Smooth muscle cell (in vitro differentiated cells): ENCODE measurements around the gene L1CAM. TPM values are rescaled to one million over a fixed set of nuclear protein-coding genes. Genes with fewer than 3 reads are reported as not detected.

ENCODE experiments used
- DNase-seq: peaks from one replicate; lab custom pipeline; 2025; ENCODE audit not compliant: unreplicated experiment; lab: John Stamatoyannopoulos, UW
- H2AFZ ChIP-seq: fragments of 200-600 bp; sonication (generic); 2 replicates; pipeline ENCODE4 v1.6.0; 2016; ENCODE audit warnings: antibody characterized with exemption, low read depth, mild to moderate bottlenecking
- H3F3A ChIP-seq: fragments of 200-600 bp; sonication (generic); 2 replicates; pipeline ENCODE4 v1.6.0; 2017; ENCODE audit warnings: antibody characterized with exemption, low read depth
- H3K27ac ChIP-seq: fragments of 200-600 bp; sonication (generic); 2 replicates; pipeline ENCODE4 v1.5.1; 2016; ENCODE audit warnings: low read depth, mild to moderate bottlenecking
- H3K27me3 ChIP-seq: fragments of 200-600 bp; sonication (generic); 2 replicates; pipeline ENCODE4 v1.6.1; 2016; ENCODE audit warnings: low read depth, mild to moderate bottlenecking
- H3K36me3 ChIP-seq: fragments of 200-600 bp; sonication (generic); 2 replicates; pipeline ENCODE4 v1.5.1; 2016; ENCODE audit warnings: low read depth
- H3K4me1 ChIP-seq: fragments of 200-600 bp; sonication (generic); 2 replicates; pipeline ENCODE4 v1.5.1; 2016; ENCODE audit warnings: low read depth
- H3K4me2 ChIP-seq: fragments of 200-600 bp; sonication (generic); 2 replicates; pipeline ENCODE4 v1.6.0; 2016; ENCODE audit warnings: mild to moderate bottlenecking
- H3K4me3 ChIP-seq: fragments of 200-600 bp; sonication (generic); 2 replicates; pipeline ENCODE4 v1.5.1; 2016; ENCODE audit warnings: mild to moderate bottlenecking
- H3K79me2 ChIP-seq: fragments of 200-600 bp; sonication (generic); 2 replicates; pipeline ENCODE4 v1.6.0; 2016; ENCODE audit warnings: low read depth, mild to moderate bottlenecking
- H3K9ac ChIP-seq: fragments of 200-600 bp; sonication (generic); 2 replicates; pipeline ENCODE4 v1.6.0; 2016; ENCODE audit warnings: low read depth
- H3K9me3 ChIP-seq: fragments of 200-600 bp; sonication (generic); replicated peaks from 2 replicates; pipeline ENCODE4 v1.5.1; 2016; ENCODE audit warnings: low read depth
- H4K20me1 ChIP-seq: fragments of 200-600 bp; sonication (generic); 2 replicates; pipeline ENCODE4 v1.6.0; 2016; ENCODE audit warnings: low read depth
- WGBS: methylation state at CpG from one replicate; pipeline ENCODE4 v1.1.7; 2016; ENCODE audit warnings: low lambda C conversion rate; 5-methylcytosine and 5-hydroxymethylcytosine counted together
- polyA plus RNA-seq: library from polyadenylated mRNA; unstranded; fragments of >200 nt; fragmentation: Nextera tagmentation; extraction: Ambion mirVana; gene quantifications from 2 replicates; pipeline ENCODE4 v1.2.1, GENCODE V29; 2016
- total RNA-seq: library from RNA; depleted of rRNA; stranded (reverse); fragments of >200 nt; gene quantifications from 2 replicates; pipeline ENCODE4 v1.2.3, GENCODE V29; 2014
- TF ChIP-seq, protein P1 (sequence below): fragments of 200-600 bp; sonication (generic); IDR thresholded peaks from 2 replicates; pipeline ENCODE4 v1.5.1; 2017; ENCODE audit warnings: borderline replicate concordance, mild to moderate bottlenecking, antibody characterized with exemption; ENCODE audit not compliant: insufficient read depth, poor library complexity, severe bottlenecking

The L1CAM gene
- total and polyA plus RNA-seq, 2 experiments from 2014 or later = 27.2 to 68.7 TPM

DNA sequence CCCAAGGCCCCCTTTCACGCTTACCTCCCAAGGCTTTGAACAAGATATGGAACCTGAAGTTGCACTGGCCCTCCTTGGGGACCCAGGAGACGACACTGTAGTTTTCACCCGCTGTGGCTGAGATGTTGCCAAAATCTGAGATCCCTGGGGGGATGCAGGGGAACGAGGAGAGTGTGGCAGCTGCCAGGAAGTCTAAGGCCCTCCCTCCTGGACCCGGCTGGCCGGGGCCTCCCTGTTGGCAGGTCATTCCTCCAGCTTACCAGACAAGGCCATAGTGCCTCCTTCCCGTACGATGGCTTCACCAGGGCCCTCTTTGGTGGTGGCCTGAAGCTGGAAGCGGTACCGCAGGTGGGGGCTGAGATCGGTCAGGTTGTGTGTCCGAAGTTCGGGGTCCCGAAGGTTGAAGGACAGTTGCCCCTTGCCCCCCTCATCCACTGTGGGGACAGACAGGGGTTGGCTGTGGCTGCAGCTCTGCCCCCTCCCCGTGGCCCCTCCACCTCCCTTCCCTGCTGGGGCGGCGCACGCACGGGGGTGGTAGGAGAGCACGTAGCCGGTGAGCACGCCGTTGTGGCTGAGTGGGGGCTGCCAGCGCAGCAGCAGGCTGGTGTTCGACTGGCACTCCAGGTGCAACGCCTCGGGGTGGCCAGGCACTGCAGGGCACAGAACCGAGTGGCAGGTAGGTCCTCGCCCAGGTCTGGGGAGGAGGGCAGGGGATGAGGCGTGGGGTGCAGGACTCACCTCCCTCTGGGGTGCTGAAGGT, 21.2 kb downstream of the L1CAM start:
- Histone ChIP-seq H3F3A (no peaks in the 10 kb centered on the region), H3K9me3 (no peaks in the 10 kb centered on the region), H3K27me3 (no peaks in the 10 kb centered on the region), H3K4me1 (no peaks in the 10 kb centered on the region), H2AFZ (no peak overlapping the region), H3K4me2 (no peak overlapping the region), H3K9ac (no peak overlapping the region), H4K20me1 (no peaks in the 10 kb centered on the region), H3K36me3 (no peaks in the 10 kb centered on the region), H3K27ac (no peak overlapping the region), H3K4me3 (no peak overlapping the region), H3K79me2 (no peaks in the 10 kb centered on the region)
- 91% methylated on average over 30 of the region's 30 CpGs for WGBS
- no peak for DNase-seq
- TF ChIP-seq, protein P1, sequence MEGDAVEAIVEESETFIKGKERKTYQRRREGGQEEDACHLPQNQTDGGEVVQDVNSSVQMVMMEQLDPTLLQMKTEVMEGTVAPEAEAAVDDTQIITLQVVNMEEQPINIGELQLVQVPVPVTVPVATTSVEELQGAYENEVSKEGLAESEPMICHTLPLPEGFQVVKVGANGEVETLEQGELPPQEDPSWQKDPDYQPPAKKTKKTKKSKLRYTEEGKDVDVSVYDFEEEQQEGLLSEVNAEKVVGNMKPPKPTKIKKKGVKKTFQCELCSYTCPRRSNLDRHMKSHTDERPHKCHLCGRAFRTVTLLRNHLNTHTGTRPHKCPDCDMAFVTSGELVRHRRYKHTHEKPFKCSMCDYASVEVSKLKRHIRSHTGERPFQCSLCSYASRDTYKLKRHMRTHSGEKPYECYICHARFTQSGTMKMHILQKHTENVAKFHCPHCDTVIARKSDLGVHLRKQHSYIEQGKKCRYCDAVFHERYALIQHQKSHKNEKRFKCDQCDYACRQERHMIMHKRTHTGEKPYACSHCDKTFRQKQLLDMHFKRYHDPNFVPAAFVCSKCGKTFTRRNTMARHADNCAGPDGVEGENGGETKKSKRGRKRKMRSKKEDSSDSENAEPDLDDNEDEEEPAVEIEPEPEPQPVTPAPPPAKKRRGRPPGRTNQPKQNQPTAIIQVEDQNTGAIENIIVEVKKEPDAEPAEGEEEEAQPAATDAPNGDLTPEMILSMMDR = no peak

DNA sequence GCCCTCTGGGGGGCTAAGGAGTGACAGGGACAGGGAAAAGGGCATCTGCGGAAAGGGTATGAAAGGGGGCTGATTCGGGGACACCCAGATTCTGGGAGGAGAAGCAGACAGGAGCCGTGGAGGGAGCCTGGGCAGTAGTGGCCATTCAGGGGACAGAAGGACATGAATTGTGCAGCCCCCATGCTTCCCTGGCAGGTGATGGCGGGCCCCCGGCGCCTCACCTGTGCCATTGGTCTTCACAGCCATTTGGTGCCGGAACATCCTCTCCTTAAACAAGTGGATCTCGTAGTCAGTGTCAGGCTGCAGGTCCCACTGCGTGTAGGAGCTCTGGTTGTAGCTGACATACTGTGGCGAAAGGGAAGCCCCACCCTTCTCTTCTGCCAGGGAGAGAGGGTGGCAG, 21.9 kb downstream of the L1CAM start:
- H3K9me3 ChIP-seq = no peaks in the 10 kb centered on the region
- no peaks in the 10 kb centered on the region for H3K36me3 ChIP-seq
- H3K27ac ChIP-seq = no peak overlapping the region
- TF ChIP-seq, protein P1 = no peak
- no peak overlapping the region for H3K4me3 ChIP-seq
- H3F3A ChIP-seq = no peaks in the 10 kb centered on the region
- H3K27me3 ChIP-seq = no peaks in the 10 kb centered on the region
- H2AFZ ChIP-seq = no peak overlapping the region
- no peaks in the 10 kb centered on the region for H3K4me1 ChIP-seq
- H3K9ac ChIP-seq = no peak overlapping the region
- H4K20me1 ChIP-seq = no peaks in the 10 kb centered on the region
- no peaks in the 10 kb centered on the region for H3K79me2 ChIP-seq
- H3K4me2 ChIP-seq = no peak overlapping the region
- DNase-seq = no peak
- WGBS = 82% methylated on average over 10 of the region's 10 CpGs

DNA sequence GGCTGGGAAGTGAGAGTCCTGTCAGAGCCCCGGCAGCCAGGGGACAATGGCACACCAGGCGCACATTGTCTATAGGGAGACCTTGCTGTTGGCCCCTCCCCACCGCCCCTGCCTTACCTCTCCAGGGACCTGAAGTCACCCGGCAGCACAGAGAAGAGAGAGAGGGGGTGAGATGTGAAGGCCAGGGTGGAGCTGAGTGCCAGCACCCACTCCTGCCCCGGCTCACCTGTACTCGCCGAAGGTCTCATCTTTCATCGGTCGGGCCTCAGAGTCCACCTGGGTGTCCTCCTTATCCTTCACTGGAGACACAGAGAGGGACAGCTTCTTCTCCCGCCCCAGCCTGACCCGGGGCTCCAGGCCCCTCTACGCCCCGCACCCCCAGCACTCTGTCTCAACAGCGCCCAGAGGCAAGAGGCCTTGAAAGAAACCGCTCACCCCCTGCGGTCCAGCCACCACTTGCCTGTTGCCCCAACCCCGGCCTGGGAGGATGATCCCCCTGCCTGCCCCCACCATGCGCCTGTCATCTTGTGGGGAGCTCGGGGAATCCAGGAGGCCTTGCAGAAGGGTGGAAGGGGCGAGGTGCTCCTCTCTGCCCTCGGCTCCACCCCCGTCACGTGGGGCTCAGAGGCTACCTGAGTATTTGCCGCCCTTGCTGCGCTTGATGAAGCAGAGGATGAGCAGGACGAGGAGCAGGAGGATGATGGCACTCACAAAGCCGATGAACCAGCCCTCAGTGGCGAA, 22.6 kb downstream of the L1CAM start:
- no peak overlapping the region for H3K9ac ChIP-seq
- DNase-seq = no peak
- no peaks in the 10 kb centered on the region for H3K27me3 ChIP-seq
- no peaks in the 10 kb centered on the region for H3K9me3 ChIP-seq
- WGBS = 88% methylated on average over 23 of the region's 28 CpGs
- H3F3A ChIP-seq = no peaks in the 10 kb centered on the region
- no peaks in the 10 kb centered on the region for H3K79me2 ChIP-seq
- TF ChIP-seq, protein P1 = no peak
- no peaks in the 10 kb centered on the region for H4K20me1 ChIP-seq
- no peak overlapping the region for H3K27ac ChIP-seq
- H3K4me2 ChIP-seq = no peak overlapping the region
- H3K36me3 ChIP-seq = no peaks in the 10 kb centered on the region
- no peaks in the 10 kb centered on the region for H3K4me1 ChIP-seq
- no peak overlapping the region for H3K4me3 ChIP-seq
- H2AFZ ChIP-seq = no peak overlapping the region
